GM18507 (cell line): ENCODE results near the gene KCNQ1.

Experiments
- DNase-seq: peaks from one replicate; pipeline ENCODE4 v3.0.0; 2011; ENCODE audit warnings: low read depth; ENCODE audit not compliant: insufficient read length; ENCODE audit errors: extremely low spot score
- FAIRE-seq: peaks from 2 replicates; lab custom pipeline; 2011; peaks lifted over from hg19 to GRCh38; lab: Jason Lieb, UNC

Gene KCNQ1

GRCh38 chr11:2725368-2726300, 280.8 kb downstream of the KCNQ1 start:
- no peak for FAIRE-seq

DNA sequence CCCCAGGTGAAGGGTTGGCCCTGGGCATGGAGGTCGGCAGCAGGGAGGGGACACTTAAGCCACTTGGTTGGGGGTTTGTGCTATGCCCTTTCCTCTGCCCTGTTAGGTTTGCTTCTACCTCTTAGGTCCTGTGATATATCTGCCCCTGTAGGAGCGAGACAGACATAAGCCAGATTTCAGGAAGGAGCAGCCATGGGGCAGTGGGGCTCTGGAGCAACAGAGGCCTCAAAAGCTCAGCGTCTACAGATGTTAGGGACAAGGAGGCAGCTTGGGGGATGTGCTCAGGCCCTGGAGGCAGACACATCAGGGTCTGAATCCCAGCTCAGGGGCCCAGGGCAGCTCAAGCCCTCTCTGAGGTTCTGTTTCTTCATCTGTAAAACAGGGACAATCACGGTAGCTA, 282.2 kb downstream of the KCNQ1 start:
- DNase-seq (no peak), FAIRE-seq (no peak)

More at GRCh38 chr11:2725368-2726300, 280.8 kb downstream of the KCNQ1 start:
- no peak for DNase-seq

GRCh38 chr11:2728128-2728662, 283.4 kb downstream of the KCNQ1 start:
- FAIRE-seq (no peak), DNase-seq (no peak)

GRCh38 chr11:2728663-2729332, 284.0 kb downstream of the KCNQ1 start:
- FAIRE-seq (no peak), DNase-seq (no peak)

- DNase-seq, result no peak
- no peak for FAIRE-seq
Observed at GRCh38 chr11:2729841-2730240, 285.0 kb downstream of the KCNQ1 start.

DNA sequence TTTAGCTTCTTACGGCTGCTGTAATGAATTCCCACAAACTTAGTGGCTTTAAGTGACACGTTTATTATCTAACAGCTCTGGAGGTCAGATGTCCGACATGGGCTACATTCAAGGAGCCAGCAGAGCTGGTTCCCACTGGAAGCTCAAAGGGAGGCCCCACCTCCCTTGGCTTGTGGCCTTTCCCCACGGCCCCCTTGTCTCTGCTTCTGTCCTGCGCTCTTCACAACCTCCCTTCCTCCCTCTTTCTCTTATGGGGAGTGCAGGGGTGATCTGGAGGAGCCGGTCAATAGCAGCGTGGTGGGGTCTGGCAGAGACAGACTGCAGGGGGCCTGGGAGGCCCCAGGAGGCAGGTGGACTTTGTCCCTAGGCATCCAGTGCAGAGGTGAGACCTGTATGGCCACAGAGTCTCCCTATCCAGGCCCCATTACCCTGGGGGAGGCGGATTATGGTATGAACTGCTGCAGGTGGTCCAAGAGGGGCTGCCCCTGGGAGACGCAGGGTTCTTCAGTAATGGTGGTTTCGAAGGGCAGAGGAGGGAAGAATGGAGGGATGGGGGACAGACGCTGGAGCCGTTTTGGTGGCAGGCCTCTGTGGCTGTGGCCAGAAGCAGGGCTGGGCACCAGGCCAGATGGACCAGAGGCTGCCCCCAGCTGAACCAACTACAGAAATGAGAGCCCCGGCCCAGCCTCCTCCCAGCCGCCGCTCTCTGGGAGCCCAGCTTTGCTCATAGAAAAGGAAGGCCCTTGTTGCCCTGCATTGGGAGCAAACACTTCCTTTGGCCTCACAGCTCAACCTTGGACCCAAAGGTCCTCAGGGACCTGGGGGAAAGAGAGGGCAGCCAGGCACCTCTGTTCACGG, 285.7 kb downstream of the KCNQ1 start:
- no peak for DNase-seq
- FAIRE-seq, result no peak

DNA sequence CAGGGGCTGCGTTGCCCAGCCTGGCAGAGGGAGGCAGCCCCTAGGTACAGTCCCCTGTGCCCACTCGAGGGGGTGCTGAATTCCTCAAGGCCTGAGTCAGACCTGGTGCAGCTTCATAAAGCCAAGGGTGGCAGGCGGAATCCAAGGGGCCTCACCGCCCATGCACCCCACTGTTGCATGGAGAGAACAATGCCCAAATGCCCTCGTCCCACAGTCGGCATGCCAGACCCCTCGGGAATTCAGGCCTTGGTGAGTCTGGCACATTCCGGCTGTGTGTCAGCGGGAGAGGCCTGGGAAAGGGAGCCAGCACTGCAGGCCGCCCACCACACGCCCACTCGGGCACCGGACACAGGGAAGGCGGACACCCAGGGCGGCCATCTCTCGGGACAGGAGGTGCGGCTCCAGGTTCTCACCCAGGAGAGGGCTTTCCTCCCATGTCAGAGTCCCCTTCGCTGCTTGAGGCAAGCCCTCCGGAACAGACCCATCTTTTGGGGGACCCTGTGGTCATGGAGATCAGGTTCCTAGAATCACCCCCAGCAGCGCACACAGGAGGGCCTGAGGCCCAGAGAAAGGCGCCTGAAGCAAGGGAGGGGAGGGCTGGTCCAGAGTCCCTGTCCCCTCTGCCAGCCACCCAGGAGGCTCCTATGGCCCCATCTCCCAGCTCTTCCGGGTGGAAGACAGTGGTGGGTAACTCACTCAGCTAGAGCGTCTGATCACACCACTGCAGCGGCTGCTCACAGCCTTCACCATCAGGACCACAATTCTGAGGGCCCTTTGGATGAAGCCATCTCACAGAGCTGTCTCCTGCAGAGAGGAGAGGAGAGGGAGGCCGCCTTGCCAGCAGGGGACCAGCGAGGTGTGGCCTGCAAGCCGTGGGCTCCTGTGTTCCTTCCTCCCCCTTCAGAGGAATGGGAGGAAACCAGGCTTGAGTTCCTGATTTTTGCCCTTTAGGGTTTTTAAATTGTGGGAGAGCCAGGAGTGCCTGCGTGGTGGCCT, 286.6 kb downstream of the KCNQ1 start:
- DNase-seq, result no peak
- no peak for FAIRE-seq

DNA sequence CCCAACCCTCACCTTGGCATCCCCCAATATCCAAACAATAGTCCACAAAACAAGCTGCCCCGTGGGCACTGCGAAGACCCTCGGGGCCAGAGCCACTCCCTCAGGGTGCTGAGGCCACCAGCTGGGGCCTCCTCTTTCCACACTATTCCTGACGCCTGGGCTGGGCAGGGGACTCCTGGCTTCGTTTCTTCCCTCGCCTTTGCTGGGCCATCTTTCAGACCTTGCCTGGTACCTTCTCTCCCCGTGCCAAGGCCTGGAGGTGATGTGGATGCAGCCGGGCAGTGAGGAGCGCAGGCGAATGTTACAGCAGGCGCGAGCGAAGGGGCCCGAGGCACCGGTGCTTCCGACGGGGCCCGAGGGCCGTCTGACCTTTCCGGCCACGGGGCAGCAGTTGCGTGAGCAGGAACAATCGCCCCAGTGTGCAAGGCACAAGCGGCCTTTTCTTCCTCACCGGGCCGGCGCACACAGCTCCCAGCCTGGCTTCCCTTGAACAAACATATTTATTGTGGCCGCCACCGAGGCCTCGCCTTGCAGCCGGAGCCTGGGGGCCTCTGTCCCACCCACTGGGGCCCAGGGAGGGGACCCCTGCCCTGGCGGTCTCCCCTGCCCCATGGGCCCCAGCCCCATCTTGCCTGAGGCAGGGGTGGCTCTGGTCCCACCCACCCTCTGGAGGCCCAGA, 287.6 kb downstream of the KCNQ1 start:
- FAIRE-seq (no peak), DNase-seq (no peak)

GRCh38 chr11:2732940-2733628, 288.3 kb downstream of the KCNQ1 start:
- no peak for DNase-seq
- FAIRE-seq, result no peak

- no peak for DNase-seq
- no peak for FAIRE-seq
Observed at GRCh38 chr11:2734181-2735052, 289.6 kb downstream of the KCNQ1 start.

DNA sequence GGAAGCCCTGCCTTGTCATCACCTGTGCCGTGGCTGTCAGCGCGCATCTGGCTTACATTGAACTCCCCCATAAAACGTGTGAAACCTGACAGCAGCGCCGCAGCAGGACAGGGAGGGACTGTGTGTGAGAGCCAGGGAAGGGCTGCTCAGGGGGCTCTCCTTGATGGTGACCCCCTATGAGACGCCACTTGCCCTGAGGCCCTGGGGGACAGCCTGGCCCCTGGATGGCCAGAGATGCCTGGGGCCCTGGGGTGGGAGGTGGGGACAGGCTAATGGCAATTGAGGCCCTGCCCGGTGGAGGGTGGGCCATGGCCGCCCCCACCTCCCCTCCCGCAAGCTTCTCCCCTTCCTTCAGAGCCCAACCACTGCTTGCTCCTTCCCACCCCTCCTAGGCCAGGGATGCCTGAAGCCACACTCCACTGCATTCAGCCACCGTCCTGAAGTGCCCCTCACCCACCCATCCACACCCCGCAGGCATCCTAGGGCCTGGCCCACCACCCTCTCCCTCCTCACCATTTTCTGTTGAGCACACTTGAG, 290.3 kb downstream of the KCNQ1 start:
- DNase-seq (no peak), FAIRE-seq (no peak)

- FAIRE-seq, result no peak
Observed at GRCh38 chr11:2736577-2737225, 291.9 kb downstream of the KCNQ1 start.

DNA sequence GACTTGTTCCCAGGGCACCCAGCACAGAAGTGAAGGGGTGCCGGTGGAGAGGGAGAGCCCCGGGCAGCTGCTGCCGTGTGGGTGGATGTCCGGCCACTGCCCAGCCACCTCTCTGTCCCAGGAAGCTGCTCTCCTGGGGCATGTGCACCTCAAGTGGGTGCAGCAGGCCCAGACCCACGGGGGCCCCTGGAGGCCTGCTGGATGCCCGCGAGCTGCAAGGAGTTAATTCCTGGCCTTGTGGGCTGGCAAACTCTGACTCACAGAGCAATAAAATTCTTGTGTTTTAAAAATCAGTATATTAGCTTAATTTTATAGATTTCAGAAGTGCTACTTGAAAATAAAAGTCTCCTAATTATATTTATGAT, 292.4 kb downstream of the KCNQ1 start:
- DNase-seq, result no peak
- no peak for FAIRE-seq

More at GRCh38 chr11:2736577-2737225, 291.9 kb downstream of the KCNQ1 start:
- DNase-seq, result no peak

DNA sequence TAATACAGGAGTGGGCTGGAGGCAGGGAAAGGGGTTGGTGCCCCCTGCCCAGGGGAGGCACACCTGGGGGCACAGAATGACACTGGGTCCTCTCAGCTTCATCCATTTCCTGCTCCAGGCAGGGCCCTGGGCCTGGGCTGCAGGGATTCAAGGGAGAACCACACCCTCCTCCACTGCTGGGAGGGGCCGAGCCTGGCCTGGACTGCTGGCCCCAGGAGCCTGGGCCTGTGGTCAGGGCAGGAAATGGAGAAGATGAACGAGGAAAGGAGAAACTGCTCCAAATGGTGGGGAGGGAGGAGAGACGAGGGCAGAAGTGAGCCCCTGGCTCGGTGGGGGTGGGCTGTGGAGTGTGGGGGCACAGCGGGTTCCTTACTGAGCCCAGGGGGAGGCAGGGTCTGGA, 293.1 kb downstream of the KCNQ1 start:
- FAIRE-seq, result no peak
- no peak for DNase-seq

DNA sequence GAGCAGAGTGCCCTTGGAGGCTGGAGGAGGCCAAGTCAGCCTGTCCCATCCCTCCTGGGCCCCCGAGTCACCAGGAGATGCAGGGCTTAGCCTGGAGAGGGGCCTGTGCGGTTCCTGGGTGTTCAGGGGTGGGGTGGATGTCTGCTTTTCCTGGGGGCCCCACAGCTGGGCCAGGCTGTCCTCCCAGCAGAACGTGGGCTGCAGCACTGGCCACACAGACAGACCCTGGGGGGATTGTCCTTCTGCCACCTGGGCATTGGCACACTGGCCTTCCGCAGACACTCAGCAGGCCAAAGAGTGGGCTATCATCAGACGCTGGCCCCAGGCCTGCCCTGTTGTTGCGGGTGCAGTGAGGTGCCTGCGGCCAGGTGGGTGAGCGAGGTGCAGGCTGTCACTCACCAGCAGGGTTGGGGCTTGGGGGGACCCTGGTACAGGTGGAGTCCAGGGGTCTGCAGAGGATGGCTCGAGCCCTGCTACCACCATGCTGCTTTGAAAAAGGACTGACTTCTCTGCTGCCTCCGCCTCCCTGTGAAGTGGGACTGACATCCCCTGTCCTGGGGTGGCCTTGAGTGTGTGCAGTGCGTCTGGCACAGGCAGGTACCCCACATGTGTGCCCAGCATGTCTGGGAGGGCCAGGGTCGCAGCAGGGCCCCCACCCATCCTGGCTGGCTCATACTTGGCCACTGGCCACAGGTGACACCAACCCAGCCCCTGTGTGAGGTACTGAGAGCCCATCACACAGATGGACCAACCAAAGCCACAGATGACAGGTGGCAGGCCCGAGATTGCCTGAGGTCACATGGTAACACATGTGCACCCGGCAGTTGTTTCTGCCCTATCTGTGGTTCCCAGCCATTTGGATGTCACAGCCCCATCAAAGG, 294.0 kb downstream of the KCNQ1 start:
- no peak for DNase-seq
- no peak for FAIRE-seq
